Measurements from ENCODE around the gene GLP2R.

DNA sequence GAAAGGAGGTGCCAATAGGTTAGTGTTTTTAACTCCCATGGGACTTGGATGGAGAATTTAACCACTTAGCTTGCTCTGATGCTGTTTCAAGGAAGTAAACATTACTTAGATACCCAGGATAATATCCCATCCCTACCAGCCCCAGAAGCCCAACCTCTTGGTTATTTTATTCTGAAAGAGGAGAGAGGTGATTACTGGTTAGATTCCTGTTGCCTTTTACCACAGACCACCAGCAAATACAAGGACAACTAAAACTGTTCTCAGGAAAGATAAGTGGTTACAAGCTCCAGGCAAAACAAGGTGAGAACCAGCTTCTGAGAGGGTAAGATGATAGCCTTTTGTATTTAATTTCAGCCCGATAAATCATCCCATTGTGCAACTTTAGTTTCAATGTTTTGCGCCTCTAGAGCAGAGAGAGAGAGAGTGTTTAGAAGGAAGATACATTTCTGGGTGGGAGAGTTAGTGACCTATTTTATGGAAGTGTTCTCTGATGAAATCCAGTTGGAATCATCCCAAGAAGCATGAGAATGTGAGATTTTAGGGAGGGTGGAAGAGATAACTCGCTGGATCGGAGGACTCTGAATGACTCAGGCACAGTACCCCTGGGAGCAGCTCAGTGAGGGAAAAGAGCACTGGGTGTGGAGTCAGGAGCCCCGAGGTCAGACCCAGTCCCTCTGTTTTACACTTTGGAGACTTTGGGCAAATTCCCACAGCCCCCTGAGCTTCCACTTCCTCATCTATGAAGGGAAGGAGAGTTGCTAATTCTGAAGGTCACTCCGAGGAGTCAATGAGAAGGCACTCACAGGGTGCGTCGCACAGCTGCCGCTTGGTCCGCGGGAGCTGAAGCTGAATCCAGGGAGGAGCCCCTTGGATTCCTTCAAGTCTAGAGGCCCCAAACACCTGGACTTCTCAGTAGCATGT, 12.1 kb downstream of the GLP2R start:
- TF ChIP-seq POLR2AphosphoS5 (IDR thresholded peaks at IDR 0.05; ENCODE audit: low read depth) (no peak), SPI1 (IDR thresholded peaks at IDR 0.05; ENCODE audit: borderline replicate concordance, low read depth) (no peak)
- TF ChIP-seq, protein P1, sequence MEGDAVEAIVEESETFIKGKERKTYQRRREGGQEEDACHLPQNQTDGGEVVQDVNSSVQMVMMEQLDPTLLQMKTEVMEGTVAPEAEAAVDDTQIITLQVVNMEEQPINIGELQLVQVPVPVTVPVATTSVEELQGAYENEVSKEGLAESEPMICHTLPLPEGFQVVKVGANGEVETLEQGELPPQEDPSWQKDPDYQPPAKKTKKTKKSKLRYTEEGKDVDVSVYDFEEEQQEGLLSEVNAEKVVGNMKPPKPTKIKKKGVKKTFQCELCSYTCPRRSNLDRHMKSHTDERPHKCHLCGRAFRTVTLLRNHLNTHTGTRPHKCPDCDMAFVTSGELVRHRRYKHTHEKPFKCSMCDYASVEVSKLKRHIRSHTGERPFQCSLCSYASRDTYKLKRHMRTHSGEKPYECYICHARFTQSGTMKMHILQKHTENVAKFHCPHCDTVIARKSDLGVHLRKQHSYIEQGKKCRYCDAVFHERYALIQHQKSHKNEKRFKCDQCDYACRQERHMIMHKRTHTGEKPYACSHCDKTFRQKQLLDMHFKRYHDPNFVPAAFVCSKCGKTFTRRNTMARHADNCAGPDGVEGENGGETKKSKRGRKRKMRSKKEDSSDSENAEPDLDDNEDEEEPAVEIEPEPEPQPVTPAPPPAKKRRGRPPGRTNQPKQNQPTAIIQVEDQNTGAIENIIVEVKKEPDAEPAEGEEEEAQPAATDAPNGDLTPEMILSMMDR (IDR thresholded peaks at IDR 0.05; ENCODE audit: insufficient read depth, low read length) = no peak
